Mucosa of rectum (tissue), 2 donors: ENCODE results near the gene BMP3.

Experiments
- H3K27ac ChIP-seq, 2 donors: one replicate each; pipeline ENCODE4 v1.7.0; 2013; ENCODE audit warnings: inconsistent platforms in 2 of 2, low read depth in 2 of 2, low read length in 2 of 2
- H3K27me3 ChIP-seq, 2 donors: one replicate each; pipeline ENCODE4 v1.7.0; 2013; ENCODE audit warnings: low read length in 2 of 2; ENCODE audit not compliant: control insufficient read depth in 2 of 2, insufficient read depth in 2 of 2
- H3K36me3 ChIP-seq, 2 donors: one replicate each; pipeline ENCODE4 v1.7.0; 2013; ENCODE audit warnings: low read length in 2 of 2; ENCODE audit not compliant: control insufficient read depth in 2 of 2, insufficient read depth in 2 of 2
- H3K4me1 ChIP-seq, 2 donors: one replicate each; pipeline ENCODE4 v1.7.0; 2013; ENCODE audit warnings: low read length in 2 of 2, mild to moderate bottlenecking in 1 of 2; ENCODE audit not compliant: control insufficient read depth in 2 of 2, insufficient read depth in 2 of 2
- H3K4me3 ChIP-seq, 2 donors: one replicate each; pipeline ENCODE4 v1.7.0; 2013; ENCODE audit warnings: low read length in 2 of 2
- H3K9ac ChIP-seq, 2 donors: one replicate each; pipeline ENCODE4 v1.7.0; 2013; ENCODE audit warnings: low read length in 2 of 2, low read depth in 1 of 2, mild to moderate bottlenecking in 1 of 2
- H3K9me3 ChIP-seq, 2 donors: one replicate each; pipeline ENCODE4 v1.7.0; 2013; ENCODE audit warnings: low read length in 2 of 2; ENCODE audit not compliant: control insufficient read depth in 2 of 2
- donor health status: healthy.
- donor health status: Normal muscosa, but diverticular disease.

BMP3 gene

GRCh38 chr4:81065446-81065845, 34.9 kb downstream of the BMP3 start:
- Histone ChIP-seq H3K4me1 (no peaks in the 10 kb centered on the region), H3K4me3 (no peak overlapping the region)

GRCh38 chr4:81069706-81070331, 39.3 kb downstream of the BMP3 start:
- no peaks in the 10 kb centered on the region for H3K9me3 ChIP-seq
- no peak overlapping the region for H3K9ac ChIP-seq
- H3K27me3 ChIP-seq = peaks cover 0 to 2% of the 10 kb centered on the region in 2 donors
- H3K4me1 ChIP-seq = no peaks in the 10 kb centered on the region
- no peak overlapping the region for H3K27ac ChIP-seq
- H3K36me3 ChIP-seq = no peaks in the 10 kb centered on the region
- H3K4me3 ChIP-seq = no peak overlapping the region

More at GRCh38 chr4:81065446-81065845, 34.9 kb downstream of the BMP3 start:
- no peaks in the 10 kb centered on the region for H3K9me3 ChIP-seq
- H3K27me3 ChIP-seq = no peaks in the 10 kb centered on the region
- no peak overlapping the region for H3K27ac ChIP-seq
- H3K36me3 ChIP-seq = no peaks in the 10 kb centered on the region
- H3K9ac ChIP-seq = no peak overlapping the region

- Histone ChIP-seq H3K36me3 (no peaks in the 10 kb centered on the region), H3K9ac (no peak overlapping the region), H3K4me3 (no peak overlapping the region), H3K27me3 (peaks cover 0 to 2% of the 10 kb centered on the region in 2 donors), H3K9me3 (no peaks in the 10 kb centered on the region), H3K27ac (no peak overlapping the region), H3K4me1 (no peaks in the 10 kb centered on the region)
Measured at GRCh38 chr4:81071013-81071412, 40.5 kb downstream of the BMP3 start.

GRCh38 chr4:81081156-81081555, 50.6 kb downstream of the BMP3 start:
- H3K27me3 ChIP-seq = no peaks in the 10 kb centered on the region
- H3K27ac ChIP-seq = no peak overlapping the region
- no peaks in the 10 kb centered on the region for H3K4me1 ChIP-seq
- no peak overlapping the region for H3K9ac ChIP-seq
- no peak overlapping the region for H3K4me3 ChIP-seq
- H3K9me3 ChIP-seq = no peaks in the 10 kb centered on the region
- H3K36me3 ChIP-seq = no peaks in the 10 kb centered on the region

GRCh38 chr4:81084029-81084428, 53.5 kb downstream of the BMP3 start:
- no peak overlapping the region for H3K9ac ChIP-seq
- H3K9me3 ChIP-seq = no peaks in the 10 kb centered on the region
- no peaks in the 10 kb centered on the region for H3K4me1 ChIP-seq
- no peak overlapping the region for H3K4me3 ChIP-seq
- H3K27ac ChIP-seq = no peak overlapping the region
- no peaks in the 10 kb centered on the region for H3K36me3 ChIP-seq
- H3K27me3 ChIP-seq = no peaks in the 10 kb centered on the region

GRCh38 chr4:81084634-81085033, 54.1 kb downstream of the BMP3 start:
- Histone ChIP-seq H3K36me3 (no peaks in the 10 kb centered on the region), H3K9me3 (no peaks in the 10 kb centered on the region), H3K9ac (no peak overlapping the region), H3K27me3 (no peaks in the 10 kb centered on the region), H3K4me3 (no peak overlapping the region), H3K27ac (no peak overlapping the region), H3K4me1 (no peaks in the 10 kb centered on the region)

GRCh38 chr4:81085291-81085690, 54.8 kb downstream of the BMP3 start:
- Histone ChIP-seq H3K27me3 (no peaks in the 10 kb centered on the region), H3K9ac (no peak overlapping the region), H3K27ac (no peak overlapping the region), H3K4me3 (no peak overlapping the region), H3K4me1 (no peaks in the 10 kb centered on the region), H3K9me3 (no peaks in the 10 kb centered on the region), H3K36me3 (no peaks in the 10 kb centered on the region)

GRCh38 chr4:81085979-81086378, 55.5 kb downstream of the BMP3 start:
- H3K36me3 ChIP-seq = no peaks in the 10 kb centered on the region
- H3K27ac ChIP-seq = no peak overlapping the region
- H3K4me3 ChIP-seq = no peak overlapping the region
- no peak overlapping the region for H3K9ac ChIP-seq
- no peaks in the 10 kb centered on the region for H3K9me3 ChIP-seq
- no peaks in the 10 kb centered on the region for H3K27me3 ChIP-seq
- H3K4me1 ChIP-seq = no peaks in the 10 kb centered on the region

GRCh38 chr4:81093720-81094401, 63.4 kb downstream of the BMP3 start:
- no peaks in the 10 kb centered on the region for H3K36me3 ChIP-seq

GRCh38 chr4:81095389-81095788, 64.9 kb downstream of the BMP3 start:
- H3K27ac ChIP-seq = no peak overlapping the region
- no peaks in the 10 kb centered on the region for H3K27me3 ChIP-seq
- no peaks in the 10 kb centered on the region for H3K9me3 ChIP-seq
- no peaks in the 10 kb centered on the region for H3K36me3 ChIP-seq
- H3K9ac ChIP-seq = no peak overlapping the region
- H3K4me1 ChIP-seq = no peaks in the 10 kb centered on the region
- no peak overlapping the region for H3K4me3 ChIP-seq

More at GRCh38 chr4:81093720-81094401, 63.4 kb downstream of the BMP3 start:
- Histone ChIP-seq H3K27me3 (no peaks in the 10 kb centered on the region), H3K4me3 (no peak overlapping the region), H3K4me1 (no peaks in the 10 kb centered on the region), H3K9ac (no peak overlapping the region), H3K9me3 (no peaks in the 10 kb centered on the region), H3K27ac (no peak overlapping the region)
